Ascending aorta (tissue), 2 donors: Measurements from ENCODE around the gene ABCB11. TPM values are rescaled to one million over a fixed set of nuclear protein-coding genes. Genes with fewer than 3 reads are reported as not detected.

Experiments
- DNase-seq, 2 donors: peaks; one replicate each; pipeline ENCODE4 v3.0.0-alpha.2; 2019; ENCODE audit warnings: low spot score in 2 of 2
- H3K27ac ChIP-seq, 2 donors: fragments of 200-600 bp; sonication (generic); one replicate each; pipeline ENCODE4 v1.5.1; 2016 to 2017; ENCODE audit warnings: mild to moderate bottlenecking in 1 of 2
- H3K27me3 ChIP-seq: fragments of 200-600 bp; sonication (generic); one replicate; pipeline ENCODE4 v1.5.1; 2017
- H3K36me3 ChIP-seq, 2 donors: fragments of 200-600 bp; sonication (generic); one replicate each; pipeline ENCODE4 v1.5.1; 2016
- H3K4me1 ChIP-seq, 2 donors: fragments of 200-600 bp; sonication (generic); one replicate each; pipeline ENCODE4 v1.5.1; 2016 to 2017; ENCODE audit warnings: mild to moderate bottlenecking in 1 of 2
- H3K4me3 ChIP-seq, 2 donors: fragments of 200-600 bp; sonication (generic); one replicate each; pipeline ENCODE4 v1.5.1; 2016 to 2017; ENCODE audit warnings: mild to moderate bottlenecking in 1 of 2
- H3K9me3 ChIP-seq, 2 donors: fragments of 200-600 bp; sonication (generic); one replicate each; pipeline ENCODE4 v1.5.1; 2016
- CTCF ChIP-seq, 3 experiments: fragments of 200-600 bp in 2 of 3; fragments of 450-650 bp in 1 of 3; sonication (generic) in 2 of 3; IDR thresholded peaks; one replicate each; pipeline ENCODE4 v1.5.1; 2016 to 2019; ENCODE audit warnings: antibody characterized with exemption in 3 of 3, mild to moderate bottlenecking in 1 of 3, moderate library complexity in 1 of 3
- intact Hi-C: fragments of 100-400 bp; cut with DNase I; formaldehyde crosslinking; loops from one replicate; pipeline ENCODE4 v1.15.1; 2023
- total RNA-seq: library from RNA; depleted of rRNA; stranded (reverse); fragments of >200 nt; gene quantifications from one replicate; pipeline ENCODE4 v1.1.0, GENCODE V29; 2016

The ABCB11 gene
- total RNA-seq, 1 donor from 2014 or later: not detected

DNA sequence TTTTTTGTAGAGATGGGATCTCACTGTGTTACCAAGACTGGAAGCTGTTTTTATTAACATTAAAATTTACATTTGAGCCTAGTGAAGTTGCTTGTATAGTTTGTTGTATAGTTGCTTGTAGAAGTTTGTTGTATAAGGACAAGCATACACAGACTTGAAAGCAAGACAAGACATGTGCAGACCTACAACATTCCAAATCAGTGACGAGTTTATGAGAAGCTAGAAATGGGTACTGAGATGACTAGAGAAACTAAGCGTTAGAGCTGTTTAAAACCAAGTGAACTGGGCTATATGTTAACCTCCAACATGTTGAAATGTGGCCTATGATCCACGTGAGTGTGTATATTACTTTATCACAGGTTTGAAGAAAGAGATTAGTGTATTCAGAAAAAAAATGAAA, 39.1 kb downstream of the ABCB11 start:
- no peaks in the 10 kb centered on the region for H3K27me3 ChIP-seq
- DNase-seq: no peak
- TF ChIP-seq CTCF (IDR thresholded peaks at IDR 0.05): no peak
- no peaks in the 10 kb centered on the region for H3K4me1 ChIP-seq
- H3K9me3 ChIP-seq: no peaks in the 10 kb centered on the region
- no peaks in the 10 kb centered on the region for H3K36me3 ChIP-seq
- no peak overlapping the region for H3K4me3 ChIP-seq
- intact Hi-C loops: no loop called here
- H3K27ac ChIP-seq: no peak overlapping the region

GRCh38 chr2:168988755-168989154, 42.4 kb downstream of the ABCB11 start:
- Histone ChIP-seq H3K36me3 (no peaks in the 10 kb centered on the region), H3K4me3 (no peak overlapping the region), H3K9me3 (no peaks in the 10 kb centered on the region), H3K27me3 (no peaks in the 10 kb centered on the region), H3K27ac (no peak overlapping the region), H3K4me1 (no peaks in the 10 kb centered on the region)
- no peak for TF ChIP-seq CTCF (IDR thresholded peaks at IDR 0.05)
- intact Hi-C loops: no loop called here
- no peak for DNase-seq

DNA sequence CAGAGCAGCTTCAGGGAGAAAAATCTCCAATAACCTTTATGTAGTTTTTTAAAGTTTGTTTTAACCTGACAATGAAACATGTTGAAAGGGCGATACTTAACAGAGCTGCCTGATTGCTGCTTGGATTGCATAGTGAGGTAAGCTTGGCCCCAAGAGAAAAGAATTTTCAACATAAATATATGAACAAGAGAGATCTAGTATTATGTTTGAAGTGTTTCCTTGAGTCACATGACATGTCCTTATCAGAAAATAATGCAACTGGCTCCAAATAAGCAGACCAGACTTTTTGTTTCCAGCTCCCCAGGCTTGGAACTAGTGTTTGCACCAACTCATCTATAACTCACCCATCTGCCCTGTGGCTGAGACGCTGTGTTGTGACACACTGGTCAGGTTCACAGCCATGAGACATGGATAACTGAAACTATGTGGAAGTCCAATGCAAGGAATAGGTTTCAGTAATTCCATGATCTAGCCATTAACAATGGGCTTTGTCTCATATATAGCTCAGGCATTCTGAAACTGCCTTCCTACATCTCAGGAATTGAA, 44.7 kb downstream of the ABCB11 start:
- no peaks in the 10 kb centered on the region for H3K4me1 ChIP-seq
- H3K36me3 ChIP-seq: no peaks in the 10 kb centered on the region
- no peak for TF ChIP-seq CTCF (IDR thresholded peaks at IDR 0.05)
- H3K27ac ChIP-seq: no peak overlapping the region
- no peaks in the 10 kb centered on the region for H3K9me3 ChIP-seq
- H3K27me3 ChIP-seq: no peaks in the 10 kb centered on the region
- intact Hi-C loops: no loop called here
- no peak for DNase-seq
- H3K4me3 ChIP-seq: no peak overlapping the region

DNA sequence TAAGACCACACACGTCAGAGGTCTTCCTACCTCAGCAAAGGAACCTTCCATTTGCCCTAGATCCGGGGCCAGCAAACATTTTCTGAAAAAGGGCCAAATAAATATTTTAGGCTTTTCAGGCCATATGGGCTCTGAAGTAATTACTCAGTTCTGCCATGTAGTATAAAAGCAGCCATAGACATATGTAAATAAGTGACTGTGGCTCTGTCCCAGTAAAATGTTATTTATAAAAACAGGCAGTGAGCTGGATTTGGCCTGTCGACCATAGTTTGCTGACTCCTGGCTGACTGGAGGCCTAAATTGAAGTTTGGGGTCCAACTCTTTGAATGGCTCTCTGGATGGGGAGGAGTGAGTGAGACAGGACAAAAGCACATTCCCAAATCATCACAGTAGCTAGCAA, 49.5 kb downstream of the ABCB11 start:
- Histone ChIP-seq H3K27me3 (no peaks in the 10 kb centered on the region), H3K27ac (no peak overlapping the region), H3K4me3 (no peak overlapping the region), H3K36me3 (no peaks in the 10 kb centered on the region), H3K9me3 (no peaks in the 10 kb centered on the region), H3K4me1 (no peaks in the 10 kb centered on the region)
- intact Hi-C loops: no loop called here
- no peak for DNase-seq
- TF ChIP-seq CTCF (IDR thresholded peaks at IDR 0.05): no peak

GRCh38 chr2:168978461-168978861, 52.7 kb downstream of the ABCB11 start:
- no peaks in the 10 kb centered on the region for H3K4me1 ChIP-seq
- H3K4me3 ChIP-seq: no peak overlapping the region
- no peak for DNase-seq
- H3K27me3 ChIP-seq: no peaks in the 10 kb centered on the region
- no peaks in the 10 kb centered on the region for H3K9me3 ChIP-seq
- H3K27ac ChIP-seq: no peak overlapping the region
- intact Hi-C loops: no loop called here
- no peak for TF ChIP-seq CTCF (IDR thresholded peaks at IDR 0.05)
- H3K36me3 ChIP-seq: no peaks in the 10 kb centered on the region

DNA sequence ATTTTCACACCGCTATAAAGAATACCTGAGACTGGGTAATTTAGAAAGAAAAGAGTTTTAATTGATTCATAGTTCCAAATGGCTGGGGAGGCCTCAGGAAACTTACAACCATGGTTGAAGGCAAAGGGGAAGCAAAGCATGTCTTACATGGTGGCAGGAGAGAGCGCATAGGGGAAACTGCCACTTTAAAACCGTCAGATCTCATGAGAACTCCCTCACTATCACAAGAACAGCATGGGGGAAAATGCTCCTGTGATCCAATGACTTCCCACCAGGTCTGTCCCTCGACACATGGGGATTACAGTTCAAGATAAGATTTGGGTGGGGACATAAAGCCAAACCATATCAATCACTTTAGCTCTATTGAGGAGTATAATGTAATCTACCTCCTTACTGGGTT, 53.5 kb downstream of the ABCB11 start:
- TF ChIP-seq CTCF (IDR thresholded peaks at IDR 0.05): no peak
- no peaks in the 10 kb centered on the region for H3K9me3 ChIP-seq
- no peaks in the 10 kb centered on the region for H3K27me3 ChIP-seq
- intact Hi-C loops: no loop called here
- no peaks in the 10 kb centered on the region for H3K4me1 ChIP-seq
- H3K4me3 ChIP-seq: no peak overlapping the region
- DNase-seq: no peak
- H3K27ac ChIP-seq: no peak overlapping the region
- H3K36me3 ChIP-seq: no peaks in the 10 kb centered on the region
